Stimulated activated CD8-positive, alpha-beta memory T cell treated with anti-CD3 and anti-CD28 coated beads, Interleukin-4, amount 100 ng/mL, for 4 hours (primary cell): ENCODE measurements around the gene DLG3.
"Not testable (repeated sequence)": the region's sequence is repeated elsewhere in the genome, so short reads cannot be mapped to it uniquely, and the experiment has no call there.

Experiments
- DNase-seq, 2 donors: peaks; one replicate each; pipeline ENCODE4 v3.0.0-alpha.2; 2020; ENCODE audit warnings: low read depth in 2 of 2, low spot score in 1 of 2

DLG3 gene

DNA sequence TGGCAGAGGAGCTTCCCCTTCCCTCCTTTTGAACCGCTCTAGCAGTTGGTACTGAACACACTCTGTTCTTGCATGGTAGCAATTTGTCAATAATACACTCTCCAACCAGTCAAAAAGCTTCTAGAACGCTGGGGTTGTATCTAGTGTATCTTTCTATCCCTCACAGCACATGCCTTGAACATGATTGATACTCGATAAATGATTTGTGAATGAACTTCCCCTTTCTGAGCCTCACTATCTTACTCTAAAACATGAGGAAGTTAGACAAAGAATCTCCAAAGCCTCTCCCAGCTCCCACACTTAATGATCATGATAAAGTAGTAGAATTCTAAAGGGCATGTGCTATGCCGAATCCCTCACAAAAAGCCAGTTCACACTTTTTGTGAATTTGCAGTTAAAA lies 64.4 kb downstream of the DLG3 start:
- DNase-seq = no peak

- DNase-seq = not testable (repeated sequence)
Observed at GRCh38 chrX:70515270-70515669, 70.6 kb downstream of the DLG3 start.

DNA sequence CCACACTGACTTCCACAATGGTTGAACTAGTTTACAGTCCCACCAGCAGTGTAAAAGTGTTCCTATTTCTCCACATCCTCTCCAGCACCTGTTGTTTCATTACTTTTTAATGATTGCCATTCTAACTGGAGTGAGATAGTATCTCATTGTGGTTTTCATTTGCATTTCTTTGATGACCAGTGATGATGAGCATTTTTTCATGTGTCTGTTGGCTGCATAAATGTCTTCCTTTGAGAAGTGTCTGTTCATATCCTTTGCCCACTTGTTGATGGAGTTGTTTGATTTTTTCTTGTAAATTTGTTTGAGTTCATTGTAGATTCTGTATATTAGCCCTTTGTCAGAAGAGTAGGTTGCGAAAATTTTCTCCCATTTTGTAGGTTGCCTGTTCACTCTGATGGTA lies 71.1 kb downstream of the DLG3 start:
- not testable (repeated sequence) for DNase-seq

DNA sequence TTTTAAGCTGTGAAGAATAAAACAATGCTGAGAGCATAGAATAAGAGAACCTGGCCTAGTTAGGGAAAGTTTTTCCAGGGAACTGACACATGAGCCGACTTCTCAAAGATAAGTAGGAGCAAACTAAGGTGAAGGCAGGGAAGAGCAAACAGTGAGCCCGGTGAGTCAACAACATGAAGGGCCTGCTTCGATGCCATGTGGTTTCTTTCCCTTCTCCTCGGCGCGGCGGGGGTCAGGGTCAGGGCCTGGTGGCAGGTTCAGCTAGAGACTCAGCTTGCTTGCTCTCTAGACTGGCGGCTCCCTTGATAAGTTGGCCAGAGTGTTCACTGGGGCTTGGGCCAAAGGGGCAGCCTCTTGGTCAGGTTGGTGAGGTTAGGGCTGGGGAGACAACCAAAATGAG lies 81.1 kb downstream of the DLG3 start:
- DNase-seq = no peak

- no peak for DNase-seq
Observed at GRCh38 chrX:70527053-70527452, 82.4 kb downstream of the DLG3 start.

DNA sequence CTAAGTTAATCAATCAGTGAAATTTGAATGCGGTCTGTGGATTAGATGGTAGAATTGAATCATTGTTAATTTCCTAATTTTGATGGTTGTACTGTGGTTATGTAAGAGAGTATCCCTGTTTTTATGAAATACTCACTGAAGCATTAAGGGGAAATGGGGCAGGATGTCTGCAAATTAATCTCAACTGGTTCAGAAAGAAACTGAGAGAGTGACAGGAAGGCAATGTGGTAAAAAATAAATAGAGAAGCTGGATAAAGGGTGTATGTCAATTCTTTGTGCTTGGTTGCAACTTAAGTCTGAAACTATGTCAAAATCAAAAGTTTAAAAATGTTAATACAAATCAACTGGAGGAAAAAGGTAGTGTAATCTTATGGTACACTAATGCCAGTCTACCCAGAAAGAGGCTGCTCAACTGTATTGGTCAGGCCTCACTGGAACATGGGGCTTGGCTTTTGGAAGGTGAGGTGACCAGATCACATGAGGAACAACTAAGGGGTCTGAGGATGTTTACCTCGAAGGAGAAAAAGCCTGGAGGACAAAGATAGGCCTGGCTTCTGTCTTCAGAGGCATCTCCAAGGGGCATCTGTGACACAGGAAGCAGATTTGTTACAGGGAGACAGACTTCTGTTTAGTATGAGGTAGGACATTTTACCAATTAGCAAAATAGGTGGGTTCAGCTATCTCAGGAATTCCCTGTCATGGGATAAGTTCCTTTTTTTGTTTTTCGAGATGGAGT lies 83.1 kb downstream of the DLG3 start:
- no peak for DNase-seq

GRCh38 chrX:70535198-70535597 lies 90.6 kb downstream of the DLG3 start:
- no peak for DNase-seq

DNA sequence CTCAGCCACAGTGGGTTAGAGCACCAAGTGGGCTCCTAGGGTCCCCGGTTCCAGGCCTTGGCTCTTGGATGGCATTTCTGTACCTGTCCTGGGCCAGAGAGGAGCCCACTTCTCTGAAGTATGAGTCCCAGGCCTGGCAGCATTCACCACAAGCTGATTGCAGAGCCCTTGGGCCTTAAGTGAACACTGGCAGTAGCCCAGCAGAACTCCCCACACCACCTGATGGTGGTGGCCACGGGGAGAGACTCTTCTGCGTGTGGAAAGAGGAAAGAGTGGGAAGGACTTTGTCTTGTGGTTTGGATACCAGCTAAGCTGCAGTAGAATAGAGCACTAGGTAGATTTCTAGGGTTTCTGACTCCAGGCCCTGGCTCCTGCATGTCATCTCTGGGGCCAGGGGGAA lies 104.8 kb downstream of the DLG3 start:
- DNase-seq = no peak

DNA sequence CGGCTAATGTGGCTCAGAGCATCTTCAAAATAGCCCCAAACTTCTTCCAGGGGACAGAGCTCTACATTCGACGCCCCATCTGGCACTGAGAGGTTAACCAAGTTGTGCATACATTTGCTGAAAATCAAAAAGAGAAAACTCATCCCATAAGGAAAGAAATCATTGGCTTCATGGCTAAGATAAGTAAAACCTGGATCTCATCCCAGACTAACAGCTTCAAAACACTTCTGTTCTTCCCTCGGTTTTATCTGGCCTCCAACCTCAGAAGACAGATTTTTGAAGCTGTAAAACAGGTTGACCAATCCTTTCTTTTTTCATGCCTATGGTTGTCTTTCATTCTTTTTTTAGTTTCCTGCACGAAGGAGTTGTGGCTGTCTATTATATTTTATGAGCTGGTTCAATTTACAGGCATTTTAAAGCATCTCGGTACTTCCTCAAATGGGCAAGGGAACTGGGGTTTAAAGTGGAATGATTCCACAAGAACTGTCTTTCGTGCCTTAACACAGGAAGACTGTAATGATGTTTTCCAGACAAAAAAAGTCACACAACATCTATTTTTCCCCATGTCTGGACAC lies 107.6 kb downstream of the DLG3 start:
- no peak for DNase-seq

DNA sequence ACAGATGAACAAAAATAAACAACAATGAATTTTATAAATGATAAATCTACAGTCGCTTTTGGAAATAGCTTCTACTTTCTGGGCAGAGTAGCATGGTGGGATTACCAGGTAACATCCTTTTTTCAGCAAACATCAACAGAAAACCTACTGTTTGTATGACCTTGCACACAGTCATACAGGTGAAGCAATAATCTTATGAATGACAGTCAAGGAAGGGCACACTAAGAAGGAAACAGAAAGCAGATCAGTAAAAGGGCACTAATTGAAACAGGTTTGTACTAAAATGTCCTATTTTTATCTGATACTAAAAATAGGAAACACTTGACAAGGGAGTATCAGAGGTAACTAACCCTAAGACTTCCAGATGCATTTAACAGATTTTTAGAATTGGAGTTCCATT lies 108.9 kb downstream of the DLG3 start:
- no peak for DNase-seq

DNA sequence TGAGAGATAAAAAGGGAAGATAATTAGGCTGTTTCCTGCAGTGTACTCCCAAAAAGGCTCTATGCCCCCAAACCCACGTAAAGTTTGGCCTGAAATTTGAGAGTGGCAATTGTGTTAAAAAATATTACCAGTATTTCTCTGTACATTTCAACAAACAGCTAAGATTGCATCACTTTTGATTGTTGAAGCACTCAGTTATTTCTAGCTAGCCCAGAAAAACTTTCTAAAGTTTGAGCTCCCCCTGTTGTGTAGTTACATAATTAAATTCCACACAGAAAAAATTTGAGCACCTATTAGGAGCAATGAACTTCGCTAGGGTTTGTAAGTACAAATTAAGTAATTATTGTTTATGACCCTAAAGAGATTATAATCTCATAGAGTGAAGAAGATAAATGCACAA lies 109.4 kb downstream of the DLG3 start:
- no peak for DNase-seq

GRCh38 chrX:70554523-70554922 lies 109.9 kb downstream of the DLG3 start:
- DNase-seq = no peak

DNA sequence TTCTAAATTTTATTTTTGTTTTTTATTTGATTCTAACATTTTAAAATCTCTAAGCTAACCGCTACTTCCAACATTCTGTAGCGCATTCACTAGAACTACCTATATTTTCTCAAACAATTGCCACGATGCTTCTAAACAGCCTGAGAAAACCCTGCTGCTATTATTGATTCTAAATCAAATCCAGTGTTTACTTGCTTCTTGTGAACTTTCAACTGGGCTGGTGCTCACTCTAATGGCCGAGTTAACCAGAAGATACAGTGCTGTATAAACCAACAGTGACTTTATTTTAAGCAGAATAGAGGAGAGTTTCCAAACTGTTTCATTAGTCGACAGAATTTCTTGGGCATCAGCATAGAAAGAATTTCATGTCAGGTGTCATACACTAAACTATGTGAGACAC lies 110.3 kb downstream of the DLG3 start:
- DNase-seq = no peak
